IMR-90 (cell line): Measurements from ENCODE around the gene POGK. TPM values are rescaled to one million over a fixed set of nuclear protein-coding genes. Genes with fewer than 3 reads are reported as not detected.

Source experiments
- ATAC-seq: fragments of 200-7000 bp; cut with Tn5 transposase; 2 replicates; pipeline ENCODE4 v1.9.1; 2020; ENCODE audit warnings: low read depth, mild to moderate bottlenecking, moderate library complexity
- BruUV-seq: library from RNA; stranded (reverse); fragments of 400-500 nt; replicated peaks from 2 replicates; lab custom pipeline; 2021; lab: Mats Ljungman, UMichigan
- CTCF ChIA-PET: fragments of 300-600 bp; formaldehyde crosslinking; extraction: SDS; loops from one replicate; lab custom pipeline; 2021; ENCODE audit warnings: antibody characterized with exemption; lab: Yijun Ruan, JAX
- POLR2A ChIA-PET: fragments of 300-600 bp; sonication (Branson Sonifier 250); formaldehyde crosslinking; loops from one replicate; lab custom pipeline; 2022; ENCODE audit warnings: antibody characterized with exemption; ENCODE audit not compliant: unreplicated experiment; lab: Charles Lee
- DNase-seq: peaks from one replicate; pipeline ENCODE4 v3.0.0; 2013
- H2AFZ ChIP-seq: replicated peaks from 2 replicates; pipeline ENCODE3; 2013; ENCODE audit warnings: low read length, mild to moderate bottlenecking; ENCODE audit not compliant: poor library complexity
- H2AK5ac ChIP-seq: 2 replicates; pipeline ENCODE4 v1.6.1; 2013; ENCODE audit warnings: low read depth, low read length, inconsistent platforms
- H2AK9ac ChIP-seq: replicated peaks from 2 replicates; pipeline ENCODE3; 2013; ENCODE audit warnings: mild to moderate bottlenecking, low read depth, low read length, moderate library complexity; ENCODE audit not compliant: poor library complexity
- H2BK120ac ChIP-seq: 2 replicates; pipeline ENCODE4 v1.6.1; 2013; ENCODE audit warnings: low read depth, low read length, inconsistent platforms
- H2BK15ac ChIP-seq: 3 replicates; pipeline ENCODE4 v1.6.1; 2013; ENCODE audit warnings: low read depth, low read length, inconsistent platforms
- H2BK20ac ChIP-seq: 2 replicates; pipeline ENCODE4 v1.6.1; 2013; ENCODE audit warnings: low read depth, mild to moderate bottlenecking, inconsistent platforms, low read length, moderate library complexity
- H2BK5ac ChIP-seq: 2 replicates; pipeline ENCODE4 v1.6.1; 2013; ENCODE audit warnings: mild to moderate bottlenecking, low read depth, low read length, inconsistent platforms; ENCODE audit not compliant: poor library complexity, severe bottlenecking
- H3K14ac ChIP-seq: replicated peaks from 2 replicates; pipeline ENCODE4 v1.6.1; 2013; ENCODE audit warnings: low read depth, low read length, inconsistent platforms
- H3K18ac ChIP-seq: 2 replicates; pipeline ENCODE4 v1.6.1; 2013; ENCODE audit warnings: low read depth, low read length, control low read depth
- H3K23ac ChIP-seq: 2 replicates; pipeline ENCODE4 v1.6.1; 2013; ENCODE audit warnings: low read depth, low read length, inconsistent platforms
- H3K27ac ChIP-seq: 2 replicates; pipeline ENCODE4 v1.5.1; 2013; ENCODE audit warnings: mild to moderate bottlenecking, control low read depth, low read length; ENCODE audit not compliant: insufficient read depth
- H3K27me3 ChIP-seq: 2 replicates; pipeline ENCODE4 v1.6.1; 2013; ENCODE audit warnings: low read length; ENCODE audit not compliant: control insufficient read depth, insufficient read depth
- H3K36me3 ChIP-seq: 2 replicates; pipeline ENCODE4 v1.6.1; 2013; ENCODE audit warnings: low read length, mixed read lengths; ENCODE audit not compliant: control insufficient read depth, insufficient read depth
- H3K4ac ChIP-seq: 2 replicates; pipeline ENCODE4 v1.6.1; 2013; ENCODE audit warnings: low read depth, low read length, inconsistent platforms
- H3K4me1 ChIP-seq: 2 replicates; pipeline ENCODE4 v1.6.1; 2013; ENCODE audit warnings: low read length, mixed read lengths; ENCODE audit not compliant: control insufficient read depth, insufficient read depth
- H3K4me2 ChIP-seq: 2 replicates; pipeline ENCODE4 v1.6.1; 2013; ENCODE audit warnings: low read depth, mild to moderate bottlenecking, control low read depth, low read length, moderate library complexity
- H3K4me3 ChIP-seq: 2 replicates; pipeline ENCODE4 v1.5.1; 2013; ENCODE audit warnings: low read depth, mild to moderate bottlenecking, control low read depth, low read length, moderate library complexity; ENCODE audit not compliant: insufficient read depth
- H3K56ac ChIP-seq: 2 replicates; pipeline ENCODE4 v1.6.1; 2013; ENCODE audit warnings: low read length, inconsistent platforms; ENCODE audit not compliant: insufficient read depth; ENCODE audit errors: extremely low read depth
- H3K79me1 ChIP-seq, 2 experiments: 2 replicates each; pipeline ENCODE4 v1.6.1; 2013; ENCODE audit warnings: low read length in 2 of 2, inconsistent platforms in 1 of 2, low read depth in 1 of 2
- H3K9ac ChIP-seq: 2 replicates; pipeline ENCODE4 v1.6.1; 2013; ENCODE audit warnings: low read depth, low read length, control low read depth
- H3K9me1 ChIP-seq: 2 replicates; pipeline ENCODE4 v1.6.1; 2013; ENCODE audit warnings: low read length, inconsistent platforms; ENCODE audit not compliant: insufficient read depth
- H3K9me3 ChIP-seq: 2 replicates; pipeline ENCODE4 v1.6.1; 2013; ENCODE audit warnings: low read length; ENCODE audit not compliant: control insufficient read depth, insufficient read depth
- H4K20me1 ChIP-seq: 2 replicates; pipeline ENCODE4 v1.6.1; 2013; ENCODE audit warnings: low read length, inconsistent platforms; ENCODE audit not compliant: insufficient read depth
- H4K5ac ChIP-seq: 2 replicates; pipeline ENCODE4 v1.6.1; 2013; ENCODE audit warnings: mild to moderate bottlenecking, low read depth, low read length, control low read depth
- H4K8ac ChIP-seq, 2 experiments: 2 replicates each; pipeline ENCODE4 v1.6.1; 2013; ENCODE audit warnings: low read depth in 2 of 2, low read length in 2 of 2, control low read depth in 1 of 2, inconsistent platforms in 1 of 2
- H4K91ac ChIP-seq: 2 replicates; pipeline ENCODE4 v1.6.1; 2013; ENCODE audit warnings: low read depth, low read length, inconsistent platforms; ENCODE audit not compliant: insufficient read depth
- CTCF ChIP-seq: conservative IDR thresholded peaks from 2 replicates; pipeline ENCODE4 v1.5.1; 2012; ENCODE audit warnings: mild to moderate bottlenecking, low read depth, low read length, improper control_type of control experiment
- WGBS, 2 experiments: methylation state at CpG; one replicate each; pipeline versions ENCODE4 v1.1.5 to v1.1.7; 2013; ENCODE audit warnings: missing lambda C conversion rate in 2 of 2; ENCODE audit not compliant: insufficient read length in 1 of 2; ENCODE audit errors: extremely low coverage in 2 of 2; 5-methylcytosine and 5-hydroxymethylcytosine counted together
- dilution Hi-C: fragments of 300-500 bp; cut with HindIII; formaldehyde crosslinking; loops from one replicate; pipeline ENCODE4 v1.14.3; 2018; ENCODE audit warnings: low sequenced_read_pairs; ENCODE audit not compliant: unreplicated experiment
- in situ Hi-C: fragments of 300-500 bp; cut with MboI; formaldehyde crosslinking; loops from 3 replicates; pipeline ENCODE4 v1.14.3; 2019; ENCODE audit warnings: low sequenced_read_pairs, inconsistent platforms, mixed read lengths
- intact Hi-C: fragments of 100-400 bp; cut with micrococcal nuclease; formaldehyde crosslinking; loops from 2 replicates; pipeline ENCODE4 v1.10.0; 2022
- polyA plus RNA-seq, 3 experiments: library from polyadenylated mRNA; depleted of rRNA; stranded (reverse); fragments of >200 nt; gene quantifications; 2 replicates each; pipeline ENCODE4 v1.2.3, GENCODE V29; 2012; ENCODE audit warnings: low replicate concordance in 1 of 3
- total RNA-seq: library from RNA; depleted of rRNA; stranded (reverse); fragments of >200 nt; gene quantifications from 2 replicates; pipeline ENCODE4 v1.2.3, GENCODE V29; 2012

POGK gene
- total and polyA plus RNA-seq, 2 of the 4 experiments (the other 2 are of a cell fraction) = 11.3 to 25.6 TPM

DNA sequence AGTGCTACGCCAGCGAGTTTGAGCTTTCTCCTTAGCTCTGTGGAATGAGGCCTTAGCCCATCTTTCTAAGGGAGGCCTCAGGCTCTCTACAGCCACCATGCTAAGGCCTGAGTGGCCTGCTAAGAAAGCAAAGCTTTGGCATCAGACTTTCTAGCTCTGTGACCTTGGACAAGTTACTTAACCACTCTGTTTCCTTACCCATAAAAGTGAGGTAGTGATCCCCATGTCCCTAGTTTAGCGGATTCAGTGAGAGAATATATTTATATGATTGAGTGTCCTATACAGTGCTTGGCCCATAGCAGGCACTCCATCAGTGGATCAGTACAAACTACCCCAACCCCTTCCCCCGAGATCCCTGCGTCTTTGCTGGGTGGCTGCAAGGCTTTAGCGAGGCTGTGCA lies 4.0 kb downstream of the POGK start:
- TF ChIP-seq CTCF = no peak
- Histone ChIP-seq H3K56ac (no peak overlapping the region), H2BK15ac (no peak overlapping the region), H4K8ac (no peak overlapping the region), H3K4me2 (no peak overlapping the region), H3K36me3 (peaks cover 57% of the 10 kb centered on the region), H4K91ac (no peak overlapping the region), H2AK9ac (no peak overlapping the region), H3K4ac (no peak overlapping the region), H2BK20ac (no peak overlapping the region), H3K9ac (no peak overlapping the region), H4K5ac (no peak overlapping the region), H3K9me1 (peaks cover 7% of the 10 kb centered on the region), H3K9me3 (no peaks in the 10 kb centered on the region), H3K4me3 (no peak overlapping the region), H3K79me1 (peaks cover 54 to 74% of the 10 kb centered on the region in 2 experiments), H2AK5ac (no peak overlapping the region), H2AFZ (no peak overlapping the region), H3K23ac (no peak overlapping the region), H2BK120ac (no peak overlapping the region), H4K20me1 (peaks cover 32% of the 10 kb centered on the region), H3K27ac (no peak overlapping the region), H3K27me3 (no peaks in the 10 kb centered on the region), H2BK5ac (no peak overlapping the region), H3K4me1 (peaks cover 9% of the 10 kb centered on the region), H3K14ac (no peak overlapping the region), H3K18ac (no peak overlapping the region)
- DNase-seq = no peak
- ChIA-PET POLR2A (no interaction called here), CTCF (no interaction called here)
- no TSS peak for BruUV-seq
- dilution Hi-C loops (no loop called here), in situ Hi-C loops (no loop called here), intact Hi-C loops (no loop called here)
- ATAC-seq = no peak
- WGBS, 2 experiments = no CpG with 5 or more reads among the region's 6 CpGs
